NCI-H1694 (cell line): ENCODE data around the gene RASGRF1.
"Not testable (repeated sequence)": the region's sequence is repeated elsewhere in the genome, so short reads cannot be mapped to it uniquely, and the experiment has no call there.

Experiments used
- DNase-seq: peaks from one replicate; lab custom pipeline; 2025; lab: John Stamatoyannopoulos, UW

Gene RASGRF1

DNA sequence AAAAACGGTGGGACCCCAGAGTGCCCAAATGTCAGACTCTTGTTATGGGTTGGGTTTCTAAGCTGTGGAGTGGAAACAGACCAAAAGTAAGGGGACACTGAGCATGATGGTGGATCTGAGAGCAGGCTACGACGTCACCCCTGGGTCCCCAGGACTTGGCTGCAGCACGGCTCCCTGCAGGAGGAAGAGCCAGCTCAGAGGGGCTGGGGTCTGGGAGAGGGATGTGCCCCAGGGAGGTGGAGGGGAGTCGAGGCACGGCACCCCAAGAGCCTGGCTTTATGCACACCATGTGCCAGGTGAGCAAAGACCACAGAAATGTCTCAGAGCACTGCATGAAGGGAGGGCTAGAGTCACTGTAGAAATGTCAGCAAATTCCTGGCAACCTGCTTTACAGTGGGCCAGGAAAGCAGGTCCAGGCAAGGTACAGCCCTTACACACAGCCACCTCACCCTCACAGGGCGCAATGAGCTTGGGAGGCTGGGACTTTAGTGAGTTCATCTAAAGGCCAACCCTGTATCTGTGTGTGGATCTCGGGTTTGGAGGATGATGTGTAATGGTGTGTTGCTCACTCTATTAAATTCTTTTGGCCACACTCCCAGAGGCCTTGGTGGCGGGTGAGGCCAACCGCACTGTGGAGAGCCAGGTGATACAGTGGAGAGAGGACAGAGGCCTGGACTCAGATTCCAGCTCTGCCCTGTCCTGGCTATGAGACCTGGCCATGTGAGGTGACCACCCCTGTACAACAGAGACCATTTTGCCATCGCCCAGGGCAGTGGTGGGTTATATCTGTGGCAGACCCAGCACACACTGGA, 159.8 kb downstream of the RASGRF1 start:
- DNase-seq, result no peak

- no peak for DNase-seq
Observed at GRCh38 chr15:78929536-78930264, 160.9 kb downstream of the RASGRF1 start.

DNA sequence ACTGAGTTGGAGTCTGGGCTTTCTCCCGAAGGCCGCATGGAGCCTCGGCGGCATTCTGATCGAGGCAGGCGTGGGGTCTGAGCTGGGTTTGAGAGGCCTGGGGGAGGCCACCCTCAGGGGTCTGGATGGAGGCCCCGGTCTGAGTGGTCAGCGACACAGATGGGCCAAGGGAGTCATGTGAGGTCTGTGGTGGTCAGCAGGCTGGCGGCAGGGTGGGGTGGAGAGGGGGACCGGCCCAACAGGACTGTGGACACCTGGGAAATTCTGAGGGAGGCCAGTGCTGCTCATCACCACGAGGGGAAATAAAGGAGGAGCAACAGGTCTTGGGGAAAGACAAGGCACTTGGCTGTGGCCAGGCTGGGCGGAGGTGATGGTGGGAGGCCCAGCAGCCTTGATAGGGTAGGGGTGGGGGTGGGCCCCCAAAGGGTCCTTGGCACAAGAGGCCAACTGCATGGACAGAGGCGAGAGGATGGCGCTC, 161.9 kb downstream of the RASGRF1 start:
- no peak for DNase-seq

- not testable (repeated sequence) for DNase-seq
Observed at GRCh38 chr15:78928176-78928575, 162.4 kb downstream of the RASGRF1 start.

- DNase-seq, result no peak
Observed at GRCh38 chr15:78927077-78927790, 163.3 kb downstream of the RASGRF1 start.

DNA sequence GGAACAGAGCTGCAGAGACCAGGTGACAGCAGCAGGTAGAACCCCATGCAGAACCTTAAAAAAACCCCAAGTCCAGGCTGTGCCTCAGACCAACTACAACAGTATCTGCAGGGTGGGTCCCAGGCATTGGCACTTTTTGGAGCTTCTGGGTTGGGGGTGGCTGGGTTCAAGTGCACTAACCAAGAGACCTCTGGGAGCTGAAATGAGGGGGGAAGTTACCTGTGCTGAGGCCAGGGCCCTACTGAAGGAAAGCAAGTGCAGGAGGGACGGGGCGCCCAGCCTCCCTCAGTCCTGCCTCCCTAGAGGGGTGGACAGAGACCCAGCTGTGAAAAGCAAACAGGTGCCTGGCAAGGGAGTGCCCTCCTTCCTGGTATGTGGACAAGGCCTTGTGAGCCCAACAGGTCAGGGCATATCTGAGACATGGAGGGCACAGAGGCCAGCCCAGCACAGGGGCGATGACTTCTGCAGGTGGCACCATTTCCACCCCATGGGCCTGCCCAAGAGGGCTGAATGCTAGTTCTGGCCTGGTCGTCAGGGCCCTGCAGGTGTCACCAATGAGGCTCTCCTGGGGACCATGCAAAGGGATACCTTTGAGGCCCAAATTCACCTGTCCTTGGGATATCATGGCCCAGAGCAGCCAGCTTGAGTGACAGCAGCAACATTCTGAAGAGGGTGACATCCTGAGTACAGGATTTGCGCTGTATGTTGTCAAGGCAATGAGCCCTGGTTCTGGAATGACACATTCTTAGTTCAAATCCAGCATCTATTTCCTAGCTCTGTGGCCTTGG, 164.4 kb downstream of the RASGRF1 start:
- no peak for DNase-seq

DNA sequence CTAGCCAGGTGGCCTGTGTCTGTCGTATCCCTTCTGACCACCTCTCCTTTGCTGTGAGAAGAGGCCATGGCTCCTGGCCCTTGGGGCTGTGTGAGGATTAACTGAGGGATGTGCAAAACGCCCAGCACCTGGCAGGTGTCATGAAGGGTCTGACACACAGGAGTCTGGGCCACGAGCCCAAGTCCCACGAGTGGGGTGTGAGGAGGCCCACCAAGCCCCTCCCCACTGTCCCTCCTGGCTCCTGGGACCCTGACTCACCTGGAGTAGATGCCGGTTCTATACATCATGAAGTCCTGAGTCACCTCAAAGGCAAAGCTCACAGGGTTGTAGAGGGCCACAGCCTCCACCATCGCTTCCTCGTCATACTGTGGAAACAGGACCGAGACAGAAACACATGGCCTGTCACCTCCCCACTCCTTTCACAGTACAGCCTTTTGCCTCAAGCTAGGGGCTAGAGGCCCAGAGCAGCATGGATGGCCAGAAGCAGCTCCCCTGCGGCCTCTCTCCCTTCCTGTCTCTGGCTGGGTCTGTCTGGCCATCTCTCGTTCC, 165.4 kb downstream of the RASGRF1 start:
- DNase-seq, result no peak

DNA sequence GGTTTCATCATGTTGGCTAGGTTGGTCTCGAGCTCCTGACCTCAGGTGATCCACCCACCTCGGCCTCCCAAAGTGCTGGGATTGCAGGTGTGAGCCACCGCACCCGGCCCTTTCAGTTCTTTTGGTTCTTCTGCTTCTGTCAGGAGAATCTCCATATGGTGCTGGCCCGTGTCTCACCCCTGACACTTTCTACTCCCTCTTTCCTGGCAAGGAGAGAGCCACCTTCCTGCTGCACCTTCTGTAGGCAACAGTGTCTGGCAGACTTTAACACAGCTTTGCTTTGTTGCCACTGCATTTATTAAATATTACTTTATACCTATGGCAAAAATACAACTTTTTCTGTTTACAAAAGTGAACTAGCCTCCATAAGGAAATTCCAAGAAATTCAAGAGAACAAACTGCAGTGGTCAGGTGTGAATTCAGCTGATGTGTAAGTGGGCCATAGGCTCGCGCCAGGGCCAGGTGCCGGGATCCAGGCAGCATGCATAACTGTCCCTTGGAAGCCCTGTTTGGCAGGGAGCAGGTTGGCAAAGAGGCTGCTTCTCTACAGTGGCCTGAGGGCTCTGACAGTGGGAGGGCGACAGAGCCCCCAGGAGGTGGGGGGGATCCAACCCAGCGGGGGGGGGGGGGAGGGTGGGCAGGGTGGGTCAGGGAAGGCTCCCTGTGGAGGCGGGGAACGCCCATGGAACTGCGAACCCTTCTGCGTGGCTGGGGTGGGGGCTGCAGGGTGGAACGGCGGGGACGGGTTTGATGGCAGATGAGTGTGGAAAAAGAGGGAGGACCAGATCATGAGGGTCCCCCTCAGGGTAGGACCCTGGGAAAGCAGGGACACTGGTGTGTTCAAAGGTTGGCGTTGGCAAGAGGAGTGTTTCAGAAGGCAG, 166.9 kb downstream of the RASGRF1 start:
- DNase-seq, result no peak

DNA sequence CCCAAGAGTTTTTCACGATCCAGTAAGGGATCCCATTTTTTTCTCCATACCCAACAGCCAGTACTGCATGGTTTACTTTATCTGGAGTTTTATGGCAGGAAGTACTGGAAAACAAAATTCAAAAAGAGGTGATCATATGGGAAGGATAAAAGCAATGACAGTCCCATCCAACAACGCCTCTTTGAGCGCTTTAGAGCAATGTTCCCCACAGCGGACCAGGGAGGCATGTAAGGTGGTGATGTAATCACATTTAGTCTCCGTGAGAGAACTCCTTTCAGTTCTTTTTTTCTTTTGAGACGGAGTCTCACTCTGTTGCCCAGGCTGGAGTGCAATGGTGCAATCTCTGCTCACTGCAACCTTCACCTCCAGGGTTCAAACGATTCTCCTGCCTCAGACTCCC, 167.6 kb downstream of the RASGRF1 start:
- no peak for DNase-seq

GRCh38 chr15:78922527-78922926, 168.1 kb downstream of the RASGRF1 start:
- DNase-seq, result no peak

DNA sequence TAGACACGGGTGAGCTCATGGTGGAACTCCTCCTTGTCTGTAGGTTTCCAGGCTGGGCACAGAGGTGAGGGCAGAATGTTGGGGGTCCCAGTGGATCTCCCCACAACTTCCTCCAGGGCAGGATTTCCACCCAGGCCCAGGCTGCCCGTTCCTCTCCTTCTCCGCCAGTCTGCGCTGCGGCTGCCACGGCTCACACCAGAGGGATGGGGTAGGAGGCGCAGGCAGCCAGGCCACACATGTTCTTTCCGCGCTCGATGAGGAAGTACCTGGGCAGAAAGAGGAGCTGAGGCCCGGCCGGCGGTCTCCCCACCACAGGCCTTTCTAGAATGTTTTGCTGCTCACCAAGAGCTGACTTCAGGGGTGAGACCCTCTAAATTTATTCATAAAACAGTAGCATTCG, 168.6 kb downstream of the RASGRF1 start:
- no peak for DNase-seq

DNA sequence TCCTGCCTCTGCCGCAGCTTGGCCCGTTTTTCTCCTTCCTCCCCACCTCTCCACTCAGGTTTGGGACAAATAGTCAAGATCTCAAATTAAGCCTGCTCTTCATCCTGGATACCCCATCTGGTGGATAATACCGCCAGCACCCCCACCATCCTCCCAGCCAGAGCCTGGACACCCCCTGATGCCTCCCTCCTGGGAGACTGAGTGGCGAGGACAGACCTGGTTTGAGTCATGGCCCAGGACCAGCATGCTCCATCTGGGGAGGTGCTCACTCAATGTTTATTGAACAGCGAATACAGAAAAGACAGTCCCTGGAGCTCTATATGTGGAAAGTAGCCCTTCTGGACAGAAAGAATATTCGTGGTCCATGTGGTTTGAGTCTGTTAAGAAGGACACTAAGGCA, 169.1 kb downstream of the RASGRF1 start:
- no peak for DNase-seq

DNA sequence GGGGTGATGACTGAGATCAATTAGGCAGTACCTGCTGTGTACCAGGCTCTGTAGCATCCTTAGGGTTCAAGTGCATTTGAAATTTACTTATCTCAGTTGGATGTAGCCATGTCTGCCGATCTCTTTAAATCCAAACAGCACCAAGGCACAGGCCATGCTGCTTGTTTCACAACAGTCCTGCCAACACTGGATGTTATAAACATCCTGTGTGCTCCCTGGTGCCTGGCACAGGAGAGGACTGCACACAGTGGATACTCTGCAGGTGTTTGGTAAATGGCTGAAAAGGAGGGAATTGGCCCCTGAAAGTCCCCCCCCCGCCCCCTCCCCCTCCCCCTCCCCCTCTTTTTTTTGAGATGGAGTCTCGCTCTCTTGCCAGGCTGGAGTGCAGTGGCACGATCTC, 172.7 kb downstream of the RASGRF1 start:
- DNase-seq, result no peak

GRCh38 chr15:78916088-78916487, 174.5 kb downstream of the RASGRF1 start:
- no peak for DNase-seq

- no peak for DNase-seq
Observed at GRCh38 chr15:78915341-78916087, 175.1 kb downstream of the RASGRF1 start.

DNA sequence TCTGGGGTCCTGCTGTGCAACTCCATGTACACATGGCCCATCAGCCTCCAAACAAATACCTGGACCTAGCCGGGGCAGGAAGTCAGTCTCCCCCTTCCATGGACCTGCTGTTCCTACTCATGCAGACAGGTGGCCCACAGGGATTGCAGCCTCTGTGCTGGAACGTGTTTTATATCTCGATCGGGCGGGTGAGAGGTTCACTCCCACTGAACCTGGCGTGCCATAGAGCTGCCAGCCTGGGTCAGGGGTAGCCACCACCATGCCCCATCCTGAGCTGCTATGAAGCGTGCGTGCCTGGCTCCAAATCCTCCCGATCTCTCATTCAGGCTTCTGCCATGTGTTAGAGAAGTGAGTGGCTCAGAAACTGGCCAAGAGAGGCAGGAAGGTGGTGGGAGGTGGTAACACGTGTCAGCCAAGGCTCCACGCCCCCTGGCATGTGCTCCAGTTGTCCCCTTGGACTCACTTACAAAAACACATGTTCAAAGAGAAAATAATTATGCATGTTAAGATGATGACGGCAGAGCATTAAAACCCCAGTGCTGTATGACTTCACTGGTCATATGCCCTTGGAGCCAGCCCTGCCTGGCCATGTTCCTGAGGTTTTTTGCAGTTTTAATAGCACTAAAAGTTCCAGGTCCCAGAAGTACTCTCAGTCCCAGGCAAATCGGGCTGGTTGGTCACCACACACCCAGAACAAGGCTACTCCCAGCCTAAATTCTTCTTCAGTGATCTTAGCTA, 176.4 kb downstream of the RASGRF1 start:
- no peak for DNase-seq

- no peak for DNase-seq
Observed at GRCh38 chr15:78913012-78913411, 177.6 kb downstream of the RASGRF1 start.

DNA sequence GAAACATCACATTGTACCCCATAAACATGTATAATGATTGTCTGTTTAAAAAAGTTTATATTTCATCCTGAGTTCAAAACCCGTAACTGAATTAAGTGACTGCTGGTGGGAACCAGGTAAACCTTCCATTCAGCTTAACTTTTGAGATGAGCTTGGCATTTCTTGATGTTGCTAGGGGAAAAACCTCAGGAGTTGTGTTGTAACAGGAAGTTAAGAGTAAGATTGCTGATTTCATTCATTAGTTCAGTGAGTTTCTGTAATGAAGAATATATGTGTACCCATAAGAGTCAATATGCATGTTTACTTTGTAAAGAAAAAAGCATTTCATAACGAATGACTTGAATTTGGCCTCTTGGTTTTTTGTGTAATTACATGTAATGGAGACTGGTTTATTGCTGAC, 178.3 kb downstream of the RASGRF1 start:
- no peak for DNase-seq

GRCh38 chr15:78910271-78910670, 180.3 kb downstream of the RASGRF1 start:
- no peak for DNase-seq
